ENCODE measurements around the gene TOMM20. TPM values are rescaled to one million over a fixed set of nuclear protein-coding genes. Genes with fewer than 3 reads are reported as not detected.
"Not testable (repeated sequence)": the region's sequence is repeated elsewhere in the genome, so short reads cannot be mapped to it uniquely, and the experiment has no call there.

TOMM20 gene
- total and polyA plus RNA-seq, 2 of the 8 experiments (the other 6 are each of a cell fraction or from before 2014, with no cell fraction given) = 71.4 to 168 TPM

- no peak for TF ChIP-seq CBX5 (IDR thresholded peaks at IDR 0.05; ENCODE audit: low read depth, low read length)
- TF ChIP-seq CEBPB (IDR thresholded peaks at IDR 0.05; ENCODE audit: low read depth, low read length) = no peak
- TF ChIP-seq BCL11A (IDR thresholded peaks at IDR 0.05; ENCODE audit: low read depth in 2 of 2, low read length in 2 of 2) = no peak
- no peak for TF ChIP-seq RNF2 (IDR thresholded peaks at IDR 0.05; ENCODE audit: borderline replicate concordance, low read depth, low read length, missing control alignments, poor library complexity, severe bottlenecking)
- no peak for TF ChIP-seq YY1 (IDR thresholded peaks at IDR 0.05; ENCODE audit: low read depth, low read length)
- TF ChIP-seq TAF1 (IDR thresholded peaks at IDR 0.05; ENCODE audit: low read depth, low read length) = no peak
Observed at GRCh38 chr1:235073331-235073967, 55.2 kb downstream of the TOMM20 start (continued).

GRCh38 chr1:235072577-235072976 is 56.1 kb downstream of the TOMM20 start:
- H3K23me2 ChIP-seq (ENCODE audit: low read depth, low read length); H2BK20ac ChIP-seq (ENCODE audit: low read length); H3K18ac ChIP-seq (ENCODE audit: extremely low read depth, low read length); H3K79me2 ChIP-seq (ENCODE audit: control insufficient read depth in 1 of 2, insufficient read depth in 2 of 2, low read length in 2 of 2); FAIRE-seq; H3K23ac ChIP-seq (ENCODE audit: insufficient read length); H3K4me3 ChIP-seq (ENCODE audit: extremely low read depth in 1 of 4, insufficient read depth in 2 of 4, low read depth in 3 of 4, low read length in 4 of 4); H2BK5ac ChIP-seq (ENCODE audit: low read depth, low read length); H2BK12ac ChIP-seq (ENCODE audit: low read depth, low read length); H3K9ac ChIP-seq (replicated peaks in 1 of 4; ENCODE audit: extremely low read depth in 1 of 4, low read depth in 3 of 4, low read length in 3 of 4); H3K27me3 ChIP-seq (replicated peaks in 1 of 4; ENCODE audit: control insufficient read depth in 3 of 4, extremely low read depth in 1 of 4, insufficient read depth in 3 of 4, low read length in 3 of 4); H2AK5ac ChIP-seq (ENCODE audit: low read depth, low read length); H4K5ac ChIP-seq (ENCODE audit: insufficient read length, low read depth, low read length); H4K8ac ChIP-seq (ENCODE audit: extremely low read depth, insufficient read depth, low read length); H4K20me1 ChIP-seq (replicated peaks in 1 of 2; ENCODE audit: control insufficient read depth in 1 of 2, insufficient read depth in 2 of 2, low read length in 2 of 2); H3K4me2 ChIP-seq (ENCODE audit: insufficient read depth in 1 of 2, low read depth in 2 of 2, low read length in 2 of 2); H3K9me3 ChIP-seq (ENCODE audit: insufficient read depth in 2 of 2, low read depth in 1 of 2, low read length in 1 of 2); H3K79me1 ChIP-seq (ENCODE audit: low read depth, low read length); H3K4me1 ChIP-seq (replicated peaks in 1 of 4; ENCODE audit: control insufficient read depth in 3 of 4, insufficient read depth in 4 of 4, low read length in 3 of 4); H3K4ac ChIP-seq (replicated peaks; ENCODE audit: insufficient read length, low read depth, low read length); H2BK120ac ChIP-seq (replicated peaks; ENCODE audit: low read depth, low read length); H3K56ac ChIP-seq (replicated peaks; ENCODE audit: insufficient read length, low read depth, low read length); H2AFZ ChIP-seq (ENCODE audit: low read length); H2BK15ac ChIP-seq (ENCODE audit: low read length); H3K14ac ChIP-seq (ENCODE audit: insufficient read length); DNase-seq (ENCODE audit: low read depth in 1 of 2, low spot score in 2 of 2); H3K27ac ChIP-seq (ENCODE audit: low read depth, low read length); H4K91ac ChIP-seq (replicated peaks; ENCODE audit: insufficient read length, low read length); H3K36me3 ChIP-seq (ENCODE audit: control insufficient read depth in 2 of 4, insufficient read depth in 4 of 4, low read length in 3 of 4): not testable (repeated sequence)
- CTCF ChIA-PET (ENCODE audit: partially characterized antibody) = interaction anchor here (1.1 to 2.5 kb wide), 3 partner anchors 11 to 573 kb away, joined by 4 to 7 read pairs (median 4); no protein-coding TSS in a partner anchor
- WGBS, 2 experiments (ENCODE audit: extremely low coverage in 1 of 2, insufficient coverage in 1 of 2, insufficient read length in 1 of 2, insufficient replicate concordance in 2 of 2, low coverage in 1 of 2, low lambda C conversion rate in 2 of 2, missing lambda C conversion rate in 1 of 2) = 85% methylated on average over 3 of the region's 3 CpGs; no CpG with 5 or more reads in 1 of the 2 experiments
- POLR2A ChIA-PET (ENCODE audit: partially characterized antibody) = interaction anchor here (1.2 kb wide), 1 partner anchor 115 kb away, joined by 3 read pairs; no protein-coding TSS in a partner anchor

All from H1 (cell line).